OCI-LY1 (cell line): ENCODE results near the gene TRAPPC3L.

Experiments
- H2AFZ ChIP-seq: fragments of 200-600 bp; sonication (generic), shearing (Covaris generic); 2 replicates; pipeline ENCODE4 v1.6.0; 2014; ENCODE audit warnings: antibody characterized with exemption, mild to moderate bottlenecking, low read length
- H3F3A ChIP-seq: fragments of 200-600 bp; sonication (generic), shearing (Covaris generic); 2 replicates; pipeline ENCODE4 v1.6.0; 2014; ENCODE audit warnings: mild to moderate bottlenecking, antibody characterized with exemption, low read length, moderate library complexity; ENCODE audit not compliant: insufficient read depth
- H3K27ac ChIP-seq: fragments of 200-600 bp; sonication (generic); 2 replicates; pipeline ENCODE4 v1.5.1; 2014; ENCODE audit warnings: low read length, mixed run types, mild to moderate bottlenecking, low read depth; ENCODE audit not compliant: poor library complexity, severe bottlenecking
- H3K27me3 ChIP-seq: fragments of 200-600 bp; sonication (generic); 2 replicates; pipeline ENCODE4 v1.6.0; 2014; ENCODE audit warnings: antibody characterized with exemption, mild to moderate bottlenecking, low read length, moderate library complexity; ENCODE audit not compliant: insufficient read depth
- H3K36me3 ChIP-seq: fragments of 200-600 bp; sonication (generic); 2 replicates; pipeline ENCODE4 v1.6.1; 2014; ENCODE audit warnings: mild to moderate bottlenecking, antibody characterized with exemption, low read length, moderate library complexity, mixed read lengths; ENCODE audit not compliant: insufficient read depth
- H3K4me1 ChIP-seq: fragments of 200-600 bp; sonication (generic); 2 replicates; pipeline ENCODE4 v1.5.1; 2014; ENCODE audit warnings: mild to moderate bottlenecking, low read length, moderate library complexity; ENCODE audit not compliant: insufficient read depth, severe bottlenecking
- H3K4me2 ChIP-seq: fragments of 200-600 bp; sonication (generic), shearing (Covaris generic); 2 replicates; pipeline ENCODE4 v1.6.1; 2014; ENCODE audit warnings: low read length
- H3K4me3 ChIP-seq: fragments of 200-600 bp; sonication (generic); 2 replicates; pipeline ENCODE4 v1.5.1; 2014; ENCODE audit warnings: low read length, low read depth, mild to moderate bottlenecking, mixed read lengths; ENCODE audit not compliant: poor library complexity, severe bottlenecking
- H3K79me2 ChIP-seq: fragments of 200-600 bp; shearing (Covaris generic); 2 replicates; pipeline ENCODE4 v1.6.1; 2016; ENCODE audit warnings: mixed run types, low read length, mixed read lengths; ENCODE audit not compliant: insufficient read depth
- H3K9ac ChIP-seq: fragments of 200-600 bp; sonication (generic), shearing (Covaris generic); 2 replicates; pipeline ENCODE4 v1.6.1; 2014; ENCODE audit warnings: mild to moderate bottlenecking, low read length, mixed read lengths
- H3K9me2 ChIP-seq: fragments of 200-600 bp; sonication (generic), shearing (Covaris generic); 2 replicates; pipeline ENCODE4 v1.6.1; 2014; ENCODE audit warnings: low read depth, mild to moderate bottlenecking, low read length, mixed read lengths
- H3K9me3 ChIP-seq: fragments of 200-600 bp; shearing (Covaris generic); 2 replicates; pipeline ENCODE4 v1.6.1; 2014; ENCODE audit warnings: low read length, mixed read lengths
- H4K20me1 ChIP-seq: fragments of 200-600 bp; sonication (generic), shearing (Covaris generic); 2 replicates; pipeline ENCODE4 v1.6.0; 2016; ENCODE audit warnings: mild to moderate bottlenecking, low read length; ENCODE audit not compliant: insufficient read depth
- EZH2 ChIP-seq: fragments of 200-600 bp; sonication (generic), shearing (Covaris generic); IDR thresholded peaks from 2 replicates; pipeline ENCODE4 v1.8.0; 2017; ENCODE audit warnings: borderline replicate concordance, mixed run types, mild to moderate bottlenecking, antibody characterized with exemption, low read length, moderate library complexity, mixed read lengths
- TF ChIP-seq, protein P1 (sequence below): fragments of 200-600 bp; sonication (generic), shearing (Covaris generic); IDR thresholded peaks from 2 replicates; pipeline ENCODE4 v1.5.1; 2017; ENCODE audit warnings: mild to moderate bottlenecking, antibody characterized with exemption, low read length, moderate library complexity, mixed read lengths

TRAPPC3L gene

DNA sequence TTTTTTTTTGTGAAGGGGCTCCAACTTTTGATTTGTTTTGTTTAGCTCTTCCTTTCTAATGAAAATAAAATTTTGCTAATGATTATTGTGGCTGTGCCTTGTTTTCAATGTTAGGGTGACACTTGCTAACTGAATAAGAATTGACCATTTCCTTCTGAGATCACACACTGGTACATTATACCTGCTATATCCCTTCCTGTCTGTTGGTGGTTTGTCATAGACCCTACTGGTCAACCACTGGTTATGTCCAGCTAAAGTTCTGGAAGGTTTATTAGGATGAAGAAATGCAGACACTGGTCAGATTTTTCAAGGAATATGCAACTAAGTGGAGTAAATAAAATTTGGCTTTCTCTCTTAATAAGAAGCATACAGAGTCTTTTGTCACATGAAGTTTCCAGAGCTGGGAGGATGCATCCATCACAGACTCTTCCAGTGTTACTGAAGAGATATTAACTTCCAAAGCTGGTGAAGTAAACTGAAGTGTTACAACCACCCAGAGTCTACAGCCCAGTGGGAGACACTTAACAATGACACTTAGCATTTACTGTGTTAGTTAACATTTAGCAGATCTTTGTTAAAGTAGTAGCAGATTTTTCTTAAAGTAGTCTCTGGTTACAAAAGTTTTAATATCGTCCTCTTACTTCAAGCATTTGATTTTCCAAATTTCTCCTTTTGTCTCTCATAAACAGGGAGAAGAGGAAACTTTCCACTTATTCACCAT is 53.7 kb downstream of the TRAPPC3L start:
- H2AFZ ChIP-seq: no peak overlapping the region
- H3K9ac ChIP-seq: no peak overlapping the region
- no peaks in the 10 kb centered on the region for H4K20me1 ChIP-seq
- no peak overlapping the region for H3K4me3 ChIP-seq
- no peaks in the 10 kb centered on the region for H3K27me3 ChIP-seq
- TF ChIP-seq EZH2: no peak
- TF ChIP-seq, protein P1, sequence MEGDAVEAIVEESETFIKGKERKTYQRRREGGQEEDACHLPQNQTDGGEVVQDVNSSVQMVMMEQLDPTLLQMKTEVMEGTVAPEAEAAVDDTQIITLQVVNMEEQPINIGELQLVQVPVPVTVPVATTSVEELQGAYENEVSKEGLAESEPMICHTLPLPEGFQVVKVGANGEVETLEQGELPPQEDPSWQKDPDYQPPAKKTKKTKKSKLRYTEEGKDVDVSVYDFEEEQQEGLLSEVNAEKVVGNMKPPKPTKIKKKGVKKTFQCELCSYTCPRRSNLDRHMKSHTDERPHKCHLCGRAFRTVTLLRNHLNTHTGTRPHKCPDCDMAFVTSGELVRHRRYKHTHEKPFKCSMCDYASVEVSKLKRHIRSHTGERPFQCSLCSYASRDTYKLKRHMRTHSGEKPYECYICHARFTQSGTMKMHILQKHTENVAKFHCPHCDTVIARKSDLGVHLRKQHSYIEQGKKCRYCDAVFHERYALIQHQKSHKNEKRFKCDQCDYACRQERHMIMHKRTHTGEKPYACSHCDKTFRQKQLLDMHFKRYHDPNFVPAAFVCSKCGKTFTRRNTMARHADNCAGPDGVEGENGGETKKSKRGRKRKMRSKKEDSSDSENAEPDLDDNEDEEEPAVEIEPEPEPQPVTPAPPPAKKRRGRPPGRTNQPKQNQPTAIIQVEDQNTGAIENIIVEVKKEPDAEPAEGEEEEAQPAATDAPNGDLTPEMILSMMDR: no peak
- H3K79me2 ChIP-seq: no peaks in the 10 kb centered on the region
- no peaks in the 10 kb centered on the region for H3F3A ChIP-seq
- no peak overlapping the region for H3K27ac ChIP-seq
- no peaks in the 10 kb centered on the region for H3K4me1 ChIP-seq
- H3K9me2 ChIP-seq: no peaks in the 10 kb centered on the region
- no peaks in the 10 kb centered on the region for H3K9me3 ChIP-seq
- no peaks in the 10 kb centered on the region for H3K36me3 ChIP-seq
- H3K4me2 ChIP-seq: no peak overlapping the region

- Histone ChIP-seq H3K27me3 (no peaks in the 10 kb centered on the region), H4K20me1 (no peaks in the 10 kb centered on the region), H3K4me2 (no peak overlapping the region), H3K27ac (no peak overlapping the region), H3K4me1 (no peaks in the 10 kb centered on the region), H3K36me3 (no peaks in the 10 kb centered on the region), H3K9me3 (no peaks in the 10 kb centered on the region), H2AFZ (no peak overlapping the region), H3K4me3 (no peak overlapping the region), H3K9me2 (no peaks in the 10 kb centered on the region), H3K9ac (no peak overlapping the region), H3K79me2 (no peaks in the 10 kb centered on the region), H3F3A (no peaks in the 10 kb centered on the region)
- TF ChIP-seq EZH2: no peak
- TF ChIP-seq, protein P1: no peak
These were observed 59.8 kb downstream of the TRAPPC3L start for GRCh38 chr6:116485559-116486184.

DNA sequence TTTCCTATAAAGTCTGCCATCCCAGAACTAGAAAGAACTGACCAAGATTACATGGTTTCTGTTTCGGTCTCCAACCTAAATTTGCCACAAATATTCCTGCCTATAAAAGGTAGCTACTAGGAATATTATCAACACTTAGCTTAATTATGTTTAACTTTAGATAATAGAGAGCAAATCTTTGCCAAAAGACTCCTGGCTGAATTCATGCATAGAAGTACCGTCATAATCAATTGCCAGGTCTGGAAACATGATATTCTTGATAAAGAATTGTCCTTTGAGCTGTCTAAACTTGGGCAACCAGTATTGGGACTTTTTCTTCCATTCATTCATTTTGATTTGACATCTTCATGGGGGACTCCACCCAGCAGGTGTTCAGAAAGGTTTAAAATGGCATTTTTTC is 61.9 kb downstream of the TRAPPC3L start:
- no peaks in the 10 kb centered on the region for H3K36me3 ChIP-seq
- no peaks in the 10 kb centered on the region for H3K79me2 ChIP-seq
- H3K9ac ChIP-seq: no peak overlapping the region
- H3K9me3 ChIP-seq: no peaks in the 10 kb centered on the region
- no peaks in the 10 kb centered on the region for H3K4me1 ChIP-seq
- H3K4me2 ChIP-seq: no peak overlapping the region
- no peaks in the 10 kb centered on the region for H3K27me3 ChIP-seq
- H3K27ac ChIP-seq: no peak overlapping the region
- no peak overlapping the region for H2AFZ ChIP-seq
- H3K4me3 ChIP-seq: no peak overlapping the region
- TF ChIP-seq, protein P1: no peak
- no peak for TF ChIP-seq EZH2
- no peaks in the 10 kb centered on the region for H4K20me1 ChIP-seq
- no peaks in the 10 kb centered on the region for H3K9me2 ChIP-seq
- no peaks in the 10 kb centered on the region for H3F3A ChIP-seq
